Chondrocyte (in vitro differentiated cells): ENCODE data around the gene KCTD21. TPM values are rescaled to one million over a fixed set of nuclear protein-coding genes. Genes with fewer than 3 reads are reported as not detected.

Experiments used
- DNase-seq: peaks from one replicate; pipeline ENCODE4 v3.0.0; 2021; ENCODE audit warnings: mixed read lengths, low spot score
- H3K27ac Mint-ChIP-seq: one replicate; pipeline ENCODE4 v1.8.0; 2021; ENCODE audit warnings: mild to moderate bottlenecking, moderate library complexity, mixed read lengths; ENCODE audit not compliant: unreplicated experiment
- H3K27me3 Mint-ChIP-seq: 2 replicates; pipeline ENCODE4 v1.8.0; 2021; ENCODE audit warnings: low read depth, mixed read lengths
- H3K36me3 Mint-ChIP-seq: 2 replicates; pipeline ENCODE4 v1.8.0; 2021; ENCODE audit warnings: low read depth, mixed read lengths
- H3K4me1 Mint-ChIP-seq: 2 replicates; pipeline ENCODE4 v1.8.0; 2021; ENCODE audit warnings: low read depth, mild to moderate bottlenecking, mixed read lengths
- H3K4me3 Mint-ChIP-seq: one replicate; pipeline ENCODE4 v1.8.0; 2021; ENCODE audit warnings: mild to moderate bottlenecking, moderate library complexity, mixed read lengths; ENCODE audit not compliant: unreplicated experiment
- H3K9me3 Mint-ChIP-seq: 2 replicates; pipeline ENCODE4 v1.8.0; 2021; ENCODE audit warnings: low read depth, mixed read lengths
- total RNA-seq: library from RNA; stranded (reverse); gene quantifications from 3 replicates; pipeline ENCODE4 v1.2.1, GENCODE V29; 2021
- TF ChIP-seq, protein P1 (sequence below): fragments of 200-600 bp; sonication (generic); IDR thresholded peaks from 2 replicates; pipeline ENCODE4 v1.5.0; 2021; ENCODE audit warnings: antibody characterized with exemption, mild to moderate bottlenecking, moderate library complexity

Gene KCTD21
- total RNA-seq, 1 donor from 2014 or later = 15.2 TPM

DNA sequence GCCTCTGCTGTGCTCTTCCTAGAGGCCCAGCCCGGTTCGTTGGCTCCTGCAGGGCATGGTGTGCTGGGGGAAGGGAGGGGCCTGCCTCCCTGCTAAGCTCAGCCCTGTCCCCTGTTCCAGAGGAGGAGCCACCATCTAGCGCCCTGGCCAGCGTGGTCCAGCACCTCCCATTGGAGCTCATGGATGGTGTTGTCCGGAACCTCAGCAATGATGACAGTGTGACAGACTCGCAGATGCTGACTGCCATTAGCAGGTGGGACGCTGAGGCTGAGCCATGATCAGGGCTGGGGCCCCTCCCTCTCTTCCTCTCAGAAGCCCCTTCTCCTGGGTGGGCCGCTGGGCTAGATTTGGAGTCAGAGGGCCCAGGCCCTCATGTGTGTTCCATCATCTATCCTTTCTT lies 9.4 kb upstream of the KCTD21 start:
- H3K4me3 Mint-ChIP-seq = no peak overlapping the region
- no peak overlapping the region for H3K27ac Mint-ChIP-seq
- TF ChIP-seq, protein P1, sequence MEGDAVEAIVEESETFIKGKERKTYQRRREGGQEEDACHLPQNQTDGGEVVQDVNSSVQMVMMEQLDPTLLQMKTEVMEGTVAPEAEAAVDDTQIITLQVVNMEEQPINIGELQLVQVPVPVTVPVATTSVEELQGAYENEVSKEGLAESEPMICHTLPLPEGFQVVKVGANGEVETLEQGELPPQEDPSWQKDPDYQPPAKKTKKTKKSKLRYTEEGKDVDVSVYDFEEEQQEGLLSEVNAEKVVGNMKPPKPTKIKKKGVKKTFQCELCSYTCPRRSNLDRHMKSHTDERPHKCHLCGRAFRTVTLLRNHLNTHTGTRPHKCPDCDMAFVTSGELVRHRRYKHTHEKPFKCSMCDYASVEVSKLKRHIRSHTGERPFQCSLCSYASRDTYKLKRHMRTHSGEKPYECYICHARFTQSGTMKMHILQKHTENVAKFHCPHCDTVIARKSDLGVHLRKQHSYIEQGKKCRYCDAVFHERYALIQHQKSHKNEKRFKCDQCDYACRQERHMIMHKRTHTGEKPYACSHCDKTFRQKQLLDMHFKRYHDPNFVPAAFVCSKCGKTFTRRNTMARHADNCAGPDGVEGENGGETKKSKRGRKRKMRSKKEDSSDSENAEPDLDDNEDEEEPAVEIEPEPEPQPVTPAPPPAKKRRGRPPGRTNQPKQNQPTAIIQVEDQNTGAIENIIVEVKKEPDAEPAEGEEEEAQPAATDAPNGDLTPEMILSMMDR = no peak
- H3K36me3 Mint-ChIP-seq = peaks cover 21% of the 10 kb centered on the region
- no peaks in the 10 kb centered on the region for H3K9me3 Mint-ChIP-seq
- H3K4me1 Mint-ChIP-seq = peaks cover 6% of the 10 kb centered on the region
- H3K27me3 Mint-ChIP-seq = no peaks in the 10 kb centered on the region
- DNase-seq = no peak

DNA sequence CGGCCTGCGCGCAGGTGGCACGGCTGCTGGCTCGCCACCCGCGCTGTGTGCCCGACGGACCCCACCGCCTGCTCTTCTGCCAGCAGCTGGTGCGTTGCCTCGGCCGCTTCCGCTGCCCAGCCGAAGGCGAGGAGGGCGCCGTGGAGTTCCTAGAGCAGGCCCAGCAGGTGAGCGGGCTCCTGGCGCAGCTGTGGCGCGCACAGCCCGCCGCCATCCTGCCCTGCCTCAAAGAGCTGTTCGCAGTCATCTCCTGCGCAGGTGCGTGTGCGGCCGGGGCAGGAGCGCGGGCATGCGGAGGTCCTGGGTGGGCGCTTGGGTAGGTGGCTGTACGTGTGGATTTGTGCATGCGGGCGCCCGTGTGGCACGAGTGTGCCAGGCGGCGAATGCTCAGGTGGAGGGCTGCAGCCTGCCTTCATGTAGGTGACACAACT lies 8.2 kb upstream of the KCTD21 start:
- Mint-ChIP-seq H3K9me3 (no peaks in the 10 kb centered on the region), H3K27me3 (no peaks in the 10 kb centered on the region), H3K27ac (no peak overlapping the region), H3K4me3 (no peak overlapping the region), H3K36me3 (peaks cover 18% of the 10 kb centered on the region), H3K4me1 (peaks cover 16% of the 10 kb centered on the region)
- TF ChIP-seq, protein P1 = no peak
- DNase-seq = no peak

DNA sequence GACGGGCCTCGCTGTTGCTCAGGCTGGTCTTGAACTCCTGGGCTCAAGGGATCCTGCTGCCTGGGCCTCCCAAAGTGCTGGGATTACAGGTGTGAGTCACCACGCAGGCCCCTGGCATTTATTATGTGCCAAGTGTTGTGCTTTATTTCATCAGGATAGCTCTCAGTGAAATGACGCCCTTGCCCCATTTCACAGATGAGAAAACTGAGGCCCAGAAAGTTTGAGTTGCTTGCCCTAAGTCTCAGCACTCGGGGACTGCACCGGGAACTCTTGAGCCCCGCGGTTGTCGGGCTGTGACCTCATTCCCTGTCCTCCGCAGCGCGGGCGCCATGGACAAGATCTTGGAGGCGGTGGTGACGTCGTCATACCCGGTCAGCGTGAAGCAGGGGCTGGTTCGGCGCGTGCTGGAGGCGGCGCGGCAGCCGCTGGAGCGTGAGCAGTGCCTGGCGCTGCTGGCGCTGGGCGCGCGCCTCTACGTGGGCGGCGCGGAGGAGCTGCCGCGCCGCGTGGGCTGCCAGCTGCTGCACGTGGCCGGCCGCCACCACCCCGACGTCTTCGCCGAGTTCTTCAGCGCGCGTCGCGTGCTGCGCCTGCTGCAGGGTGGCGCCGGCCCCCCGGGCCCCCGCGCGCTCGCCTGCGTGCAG lies 7.6 kb upstream of the KCTD21 start:
- DNase-seq = no peak
- TF ChIP-seq, protein P1 = no peak

DNA sequence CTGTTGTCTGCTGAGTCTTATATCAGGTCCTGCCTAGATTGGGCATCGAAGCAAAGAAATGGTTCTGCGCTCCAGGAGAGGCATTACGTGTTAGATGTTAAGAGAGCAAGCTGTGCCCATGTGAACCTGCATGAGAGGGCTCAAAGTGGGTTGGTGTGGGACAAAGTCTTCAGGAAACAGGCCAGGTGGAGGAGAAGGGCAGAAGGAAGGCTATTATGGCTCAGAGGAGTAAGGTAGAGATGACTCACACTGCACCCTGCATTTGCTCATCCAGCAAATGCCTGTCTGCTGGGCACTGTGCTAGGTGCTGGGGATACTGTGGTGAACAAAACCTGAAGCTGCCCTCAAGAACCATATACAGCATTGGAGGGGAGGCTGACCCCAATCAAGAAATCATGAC lies 6.1 kb upstream of the KCTD21 start:
- Mint-ChIP-seq H3K36me3 (peaks cover 9% of the 10 kb centered on the region), H3K4me1 (peaks cover 38% of the 10 kb centered on the region), H3K9me3 (no peaks in the 10 kb centered on the region), H3K27me3 (no peaks in the 10 kb centered on the region), H3K27ac (no peak overlapping the region), H3K4me3 (no peak overlapping the region)
- TF ChIP-seq, protein P1 = no peak
- DNase-seq = no peak

More for the DNA sequence above, 7.6 kb upstream of the KCTD21 start:
- H3K4me3 Mint-ChIP-seq = no peak overlapping the region
- peaks cover 22% of the 10 kb centered on the region for H3K4me1 Mint-ChIP-seq
- H3K27me3 Mint-ChIP-seq = no peaks in the 10 kb centered on the region
- H3K9me3 Mint-ChIP-seq = no peaks in the 10 kb centered on the region
- no peak overlapping the region for H3K27ac Mint-ChIP-seq
- peaks cover 15% of the 10 kb centered on the region for H3K36me3 Mint-ChIP-seq

DNA sequence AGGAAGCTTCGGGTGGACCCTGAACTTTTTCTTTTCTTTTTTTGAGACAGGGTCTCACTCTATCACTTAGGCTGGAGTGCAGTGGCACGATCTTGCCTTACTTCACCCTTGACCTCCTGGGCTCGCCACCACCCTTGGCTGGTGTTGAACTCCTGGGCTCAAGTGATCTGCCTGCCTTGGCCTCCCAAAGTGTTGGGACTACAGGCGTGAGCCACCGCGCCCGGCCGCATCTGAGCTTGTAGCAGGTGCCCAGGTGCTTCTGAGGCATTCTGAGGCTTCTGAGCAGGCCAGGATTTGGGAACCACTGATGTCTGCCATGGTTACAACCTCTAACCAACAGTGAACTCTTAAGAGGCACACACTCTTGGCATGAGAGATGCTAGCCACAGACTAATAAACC lies 5.4 kb upstream of the KCTD21 start:
- DNase-seq = no peak
- TF ChIP-seq, protein P1 = no peak
- no peak overlapping the region for H3K4me3 Mint-ChIP-seq
- H3K9me3 Mint-ChIP-seq = no peaks in the 10 kb centered on the region
- H3K36me3 Mint-ChIP-seq = peaks cover 8% of the 10 kb centered on the region
- H3K27ac Mint-ChIP-seq = no peak overlapping the region
- H3K27me3 Mint-ChIP-seq = no peaks in the 10 kb centered on the region
- peaks cover 40% of the 10 kb centered on the region for H3K4me1 Mint-ChIP-seq
